Measurements from ENCODE around the gene OPHN1. TPM values are rescaled to one million over a fixed set of nuclear protein-coding genes. Genes with fewer than 3 reads are reported as not detected.
"Not testable (repeated sequence)": the region's sequence is repeated elsewhere in the genome, so short reads cannot be mapped to it uniquely, and the experiment has no call there.

Gene OPHN1
- total RNA-seq, 1 donor from 2014 or later = 5.6 TPM

- Histone ChIP-seq H3K4me3 (no peak overlapping the region), H3K9me3 (no peaks in the 10 kb centered on the region), H3K4me1 (no peaks in the 10 kb centered on the region), H3K36me3 (no peaks in the 10 kb centered on the region), H3K27me3 (no peaks in the 10 kb centered on the region), H3K27ac (peak overlapping the region; percentile 45 to 48)
- intact Hi-C loops (cut with DNase I) = no loop called here
- TF ChIP-seq, protein P1, sequence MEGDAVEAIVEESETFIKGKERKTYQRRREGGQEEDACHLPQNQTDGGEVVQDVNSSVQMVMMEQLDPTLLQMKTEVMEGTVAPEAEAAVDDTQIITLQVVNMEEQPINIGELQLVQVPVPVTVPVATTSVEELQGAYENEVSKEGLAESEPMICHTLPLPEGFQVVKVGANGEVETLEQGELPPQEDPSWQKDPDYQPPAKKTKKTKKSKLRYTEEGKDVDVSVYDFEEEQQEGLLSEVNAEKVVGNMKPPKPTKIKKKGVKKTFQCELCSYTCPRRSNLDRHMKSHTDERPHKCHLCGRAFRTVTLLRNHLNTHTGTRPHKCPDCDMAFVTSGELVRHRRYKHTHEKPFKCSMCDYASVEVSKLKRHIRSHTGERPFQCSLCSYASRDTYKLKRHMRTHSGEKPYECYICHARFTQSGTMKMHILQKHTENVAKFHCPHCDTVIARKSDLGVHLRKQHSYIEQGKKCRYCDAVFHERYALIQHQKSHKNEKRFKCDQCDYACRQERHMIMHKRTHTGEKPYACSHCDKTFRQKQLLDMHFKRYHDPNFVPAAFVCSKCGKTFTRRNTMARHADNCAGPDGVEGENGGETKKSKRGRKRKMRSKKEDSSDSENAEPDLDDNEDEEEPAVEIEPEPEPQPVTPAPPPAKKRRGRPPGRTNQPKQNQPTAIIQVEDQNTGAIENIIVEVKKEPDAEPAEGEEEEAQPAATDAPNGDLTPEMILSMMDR (IDR thresholded peaks at IDR 0.05) = no peak
- DNase-seq (ENCODE audit: low spot score in 2 of 2) = no peak
Observed at GRCh38 chrX:68087526-68087925, 345.8 kb downstream of the OPHN1 start.

- intact Hi-C loops (cut with DNase I) = no loop called here
- TF ChIP-seq, protein P1 (IDR thresholded peaks at IDR 0.05) = no peak
- no peak overlapping the region for H3K4me3 ChIP-seq
- DNase-seq (ENCODE audit: low spot score in 2 of 2) = no peak
- H3K4me1 ChIP-seq = no peaks in the 10 kb centered on the region
- no peaks in the 10 kb centered on the region for H3K27me3 ChIP-seq
- no peaks in the 10 kb centered on the region for H3K9me3 ChIP-seq
- no peaks in the 10 kb centered on the region for H3K36me3 ChIP-seq
- peak overlapping the region; percentile 3 to 48 for H3K27ac ChIP-seq
Observed at GRCh38 chrX:68086709-68087108, 346.6 kb downstream of the OPHN1 start.

GRCh38 chrX:68084765-68085164 is 348.5 kb downstream of the OPHN1 start:
- Histone ChIP-seq H3K4me3 (no peak overlapping the region), H3K36me3 (no peaks in the 10 kb centered on the region), H3K27ac (peak overlapping the region; percentile 41 to 48), H3K27me3 (no peaks in the 10 kb centered on the region), H3K4me1 (no peaks in the 10 kb centered on the region), H3K9me3 (no peaks in the 10 kb centered on the region)
- TF ChIP-seq, protein P1 (IDR thresholded peaks at IDR 0.05) = no peak
- no peak for DNase-seq (ENCODE audit: low spot score in 2 of 2)
- intact Hi-C loops (cut with DNase I) = no loop called here

- no peaks in the 10 kb centered on the region for H3K9me3 ChIP-seq
- H3K4me1 ChIP-seq = no peaks in the 10 kb centered on the region
- TF ChIP-seq, protein P1 (IDR thresholded peaks at IDR 0.05) = no peak
- no peak for DNase-seq (ENCODE audit: low spot score in 2 of 2)
- no peak overlapping the region for H3K4me3 ChIP-seq
- intact Hi-C loops (cut with DNase I) = no loop called here
- no peaks in the 10 kb centered on the region for H3K36me3 ChIP-seq
- no peaks in the 10 kb centered on the region for H3K27me3 ChIP-seq
- H3K27ac ChIP-seq = peak overlapping the region in 1 of 2 donors; percentile 16
Observed at GRCh38 chrX:68083510-68083909, 349.8 kb downstream of the OPHN1 start.

DNA sequence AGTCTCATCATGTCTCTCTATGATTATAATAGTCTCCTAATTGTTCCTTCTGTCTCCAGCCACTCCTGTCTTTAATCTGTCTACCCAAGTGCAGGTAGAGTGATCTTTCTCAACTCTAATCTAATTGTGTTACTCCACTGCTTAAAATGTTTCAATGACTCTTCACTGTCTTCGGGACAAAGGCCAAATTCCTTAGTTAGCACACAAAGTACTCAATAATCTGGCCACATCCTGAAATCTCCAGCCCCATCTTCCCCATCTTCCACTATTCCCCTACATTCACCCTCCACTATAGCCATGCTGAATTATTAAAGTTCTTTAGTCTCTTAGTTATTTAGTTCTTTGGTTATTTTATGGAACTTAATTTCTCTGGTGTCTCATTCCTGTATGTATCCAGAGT is 353.3 kb downstream of the OPHN1 start:
- intact Hi-C loops (cut with DNase I) = no loop called here
- TF ChIP-seq, protein P1 (IDR thresholded peaks at IDR 0.05) = no peak
- Histone ChIP-seq H3K27me3 (no peaks in the 10 kb centered on the region), H3K9me3 (no peaks in the 10 kb centered on the region), H3K36me3 (no peaks in the 10 kb centered on the region), H3K4me3 (no peak overlapping the region), H3K4me1 (no peaks in the 10 kb centered on the region), H3K27ac (no peak overlapping the region)
- DNase-seq (ENCODE audit: low spot score in 2 of 2) = no peak

DNA sequence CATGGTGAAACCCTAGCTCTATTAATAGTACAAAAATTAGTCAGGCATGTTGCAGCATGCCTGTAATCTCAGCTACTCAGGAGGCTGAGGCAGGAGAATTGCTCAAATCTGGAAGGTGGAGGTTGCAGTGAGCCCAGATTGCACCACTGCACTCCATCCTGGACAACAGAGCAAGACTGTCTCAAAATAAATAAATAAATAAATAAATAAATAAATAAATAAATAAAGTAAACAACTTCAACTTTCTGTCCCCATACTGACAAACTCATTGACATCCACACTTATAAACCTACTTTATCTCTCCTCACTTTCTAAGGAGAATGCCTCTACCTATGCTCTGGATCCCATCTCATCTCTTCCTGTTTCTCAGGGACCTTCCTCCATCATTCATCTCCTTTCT is 354.5 kb downstream of the OPHN1 start:
- H3K9me3 ChIP-seq; DNase-seq (ENCODE audit: low spot score in 2 of 2); H3K4me1 ChIP-seq; H3K36me3 ChIP-seq; H3K27me3 ChIP-seq; H3K4me3 ChIP-seq; intact Hi-C loops (cut with DNase I); H3K27ac ChIP-seq: not testable (repeated sequence)
